AG10803 (cell line): Measurements from ENCODE around the gene SSH2.
"Not testable (repeated sequence)": the region's sequence is repeated elsewhere in the genome, so short reads cannot be mapped to it uniquely, and the experiment has no call there.

Experiments
- DNase-seq: peaks from one replicate; pipeline ENCODE4 v3.0.0; 2010; ENCODE audit warnings: low read depth
- H3K4me3 ChIP-seq: 2 replicates; pipeline ENCODE4 v1.5.1; 2011; ENCODE audit warnings: mild to moderate bottlenecking, low read length, control low read depth
- CTCF ChIP-seq: conservative IDR thresholded peaks from 2 replicates; pipeline ENCODE4 v1.5.1; 2011; ENCODE audit warnings: mild to moderate bottlenecking, low read length, control low read depth, inconsistent platforms

SSH2 gene

GRCh38 chr17:29793501-29793900 is 136.5 kb downstream of the SSH2 start:
- no peak for DNase-seq
- no peak for TF ChIP-seq CTCF
- H3K4me3 ChIP-seq, result no peak overlapping the region

- TF ChIP-seq CTCF, result no peak
- no peak overlapping the region for H3K4me3 ChIP-seq
- no peak for DNase-seq
Observed at GRCh38 chr17:29791336-29792080, 138.5 kb downstream of the SSH2 start.

- no peak overlapping the region for H3K4me3 ChIP-seq
- TF ChIP-seq CTCF, result no peak
- peak; percentile 41 for DNase-seq
Observed at GRCh38 chr17:29789196-29790170, 140.5 kb downstream of the SSH2 start.

- no peak overlapping the region for H3K4me3 ChIP-seq
- DNase-seq, result no peak
- TF ChIP-seq CTCF, result no peak
Observed at GRCh38 chr17:29787995-29788394, 142.0 kb downstream of the SSH2 start.

GRCh38 chr17:29782917-29783316 is 147.1 kb downstream of the SSH2 start:
- TF ChIP-seq CTCF, result no peak

GRCh38 chr17:29779812-29780190 is 150.2 kb downstream of the SSH2 start:
- DNase-seq, result not testable (repeated sequence)

More at GRCh38 chr17:29782917-29783316, 147.1 kb downstream of the SSH2 start:
- no peak overlapping the region for H3K4me3 ChIP-seq
- DNase-seq, result no peak

GRCh38 chr17:29778956-29779811 is 150.8 kb downstream of the SSH2 start:
- peak; percentile 52 for DNase-seq
- H3K4me3 ChIP-seq, result no peak overlapping the region
- TF ChIP-seq CTCF, result peak; percentile 80

More at GRCh38 chr17:29779812-29780190, 150.2 kb downstream of the SSH2 start:
- not testable (repeated sequence) for H3K4me3 ChIP-seq
